Liver (tissue), 3 donors: ENCODE measurements around the gene OSBPL5.

Experiments used
- HNF4A ChIP-seq, 2 donors: conservative IDR thresholded peaks; 2 replicates each; pipeline ENCODE4 v1.6.1; 2016; ENCODE audit warnings: antibody characterized with exemption in 2 of 2, mild to moderate bottlenecking in 2 of 2
- NR2F2 ChIP-seq: IDR thresholded peaks from 2 replicates; pipeline ENCODE4 v1.6.1; 2016; ENCODE audit warnings: antibody characterized with exemption
- RAD21 ChIP-seq, 2 donors: IDR thresholded peaks; 2 replicates each; pipeline ENCODE4 v1.6.1; 2016; ENCODE audit warnings: antibody characterized with exemption in 2 of 2, mild to moderate bottlenecking in 2 of 2
- TF ChIP-seq, protein P1 (sequence below): fragments of 150-350 bp; IDR thresholded peaks from 2 replicates; pipeline ENCODE4 v1.5.1; 2017; ENCODE audit warnings: improper control_type of control experiment, low read depth, low read length; ENCODE audit not compliant: missing input control
- TF ChIP-seq, protein P2 (sequence below): IDR thresholded peaks from 2 replicates; pipeline ENCODE4 v1.6.1; 2016; ENCODE audit warnings: antibody characterized with exemption
- donor health status: healthy.
- donor health status: healthy.

DNA sequence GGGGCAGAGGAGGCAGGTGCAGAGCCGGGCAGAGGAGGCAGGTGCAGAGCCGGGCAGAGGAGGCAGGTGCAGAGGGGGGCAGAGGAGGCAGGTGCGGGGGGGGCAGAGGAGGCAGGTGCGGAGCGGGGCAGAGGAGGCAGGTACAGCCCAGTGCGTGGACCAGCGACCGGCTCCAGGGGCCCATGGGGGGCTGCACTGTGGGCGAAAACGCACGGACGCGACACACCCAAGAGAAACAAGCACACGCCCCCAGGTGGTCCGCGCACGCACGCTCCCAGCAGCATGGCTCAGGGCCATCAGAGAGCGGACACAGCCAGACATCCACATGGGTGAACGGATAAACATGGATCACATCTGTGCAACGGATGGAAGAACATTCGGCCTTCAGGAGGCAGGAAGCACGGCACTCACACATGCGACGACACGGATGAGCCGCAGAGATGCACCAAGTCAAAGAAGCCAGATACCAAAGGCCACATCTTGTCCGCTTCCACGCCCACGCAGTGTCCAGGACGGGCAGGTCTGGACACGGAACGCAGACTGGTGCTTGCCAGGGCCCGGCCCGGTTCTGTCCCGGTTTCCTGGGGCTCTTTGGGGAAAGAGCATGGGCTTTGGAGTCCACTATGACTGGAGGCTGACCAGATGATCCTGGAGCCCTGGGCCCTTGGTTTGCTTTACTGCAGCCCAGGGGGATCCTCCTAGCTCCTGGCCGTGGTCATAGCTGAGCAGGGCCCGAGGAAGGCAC is 21.8 kb downstream of the OSBPL5 start:
- TF ChIP-seq, protein P1, sequence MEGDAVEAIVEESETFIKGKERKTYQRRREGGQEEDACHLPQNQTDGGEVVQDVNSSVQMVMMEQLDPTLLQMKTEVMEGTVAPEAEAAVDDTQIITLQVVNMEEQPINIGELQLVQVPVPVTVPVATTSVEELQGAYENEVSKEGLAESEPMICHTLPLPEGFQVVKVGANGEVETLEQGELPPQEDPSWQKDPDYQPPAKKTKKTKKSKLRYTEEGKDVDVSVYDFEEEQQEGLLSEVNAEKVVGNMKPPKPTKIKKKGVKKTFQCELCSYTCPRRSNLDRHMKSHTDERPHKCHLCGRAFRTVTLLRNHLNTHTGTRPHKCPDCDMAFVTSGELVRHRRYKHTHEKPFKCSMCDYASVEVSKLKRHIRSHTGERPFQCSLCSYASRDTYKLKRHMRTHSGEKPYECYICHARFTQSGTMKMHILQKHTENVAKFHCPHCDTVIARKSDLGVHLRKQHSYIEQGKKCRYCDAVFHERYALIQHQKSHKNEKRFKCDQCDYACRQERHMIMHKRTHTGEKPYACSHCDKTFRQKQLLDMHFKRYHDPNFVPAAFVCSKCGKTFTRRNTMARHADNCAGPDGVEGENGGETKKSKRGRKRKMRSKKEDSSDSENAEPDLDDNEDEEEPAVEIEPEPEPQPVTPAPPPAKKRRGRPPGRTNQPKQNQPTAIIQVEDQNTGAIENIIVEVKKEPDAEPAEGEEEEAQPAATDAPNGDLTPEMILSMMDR, result no peak
- TF ChIP-seq HNF4A (conservative IDR thresholded peaks at IDR 0.05), result no peak
- TF ChIP-seq RAD21 (IDR thresholded peaks at IDR 0.05), result no peak
- TF ChIP-seq, protein P2, sequence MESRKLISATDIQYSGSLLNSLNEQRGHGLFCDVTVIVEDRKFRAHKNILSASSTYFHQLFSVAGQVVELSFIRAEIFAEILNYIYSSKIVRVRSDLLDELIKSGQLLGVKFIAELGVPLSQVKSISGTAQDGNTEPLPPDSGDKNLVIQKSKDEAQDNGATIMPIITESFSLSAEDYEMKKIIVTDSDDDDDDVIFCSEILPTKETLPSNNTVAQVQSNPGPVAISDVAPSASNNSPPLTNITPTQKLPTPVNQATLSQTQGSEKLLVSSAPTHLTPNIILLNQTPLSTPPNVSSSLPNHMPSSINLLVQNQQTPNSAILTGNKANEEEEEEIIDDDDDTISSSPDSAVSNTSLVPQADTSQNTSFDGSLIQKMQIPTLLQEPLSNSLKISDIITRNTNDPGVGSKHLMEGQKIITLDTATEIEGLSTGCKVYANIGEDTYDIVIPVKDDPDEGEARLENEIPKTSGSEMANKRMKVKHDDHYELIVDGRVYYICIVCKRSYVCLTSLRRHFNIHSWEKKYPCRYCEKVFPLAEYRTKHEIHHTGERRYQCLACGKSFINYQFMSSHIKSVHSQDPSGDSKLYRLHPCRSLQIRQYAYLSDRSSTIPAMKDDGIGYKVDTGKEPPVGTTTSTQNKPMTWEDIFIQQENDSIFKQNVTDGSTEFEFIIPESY, result no peak
- TF ChIP-seq NR2F2, result no peak
